NCI-H69 (cell line): ENCODE results near the gene MTLN.
"Not testable (repeated sequence)": the region's sequence is repeated elsewhere in the genome, so short reads cannot be mapped to it uniquely, and the experiment has no call there.

ENCODE experiments used
- DNase-seq: peaks from one replicate; lab custom pipeline; 2025; lab: John Stamatoyannopoulos, UW

The MTLN gene

DNA sequence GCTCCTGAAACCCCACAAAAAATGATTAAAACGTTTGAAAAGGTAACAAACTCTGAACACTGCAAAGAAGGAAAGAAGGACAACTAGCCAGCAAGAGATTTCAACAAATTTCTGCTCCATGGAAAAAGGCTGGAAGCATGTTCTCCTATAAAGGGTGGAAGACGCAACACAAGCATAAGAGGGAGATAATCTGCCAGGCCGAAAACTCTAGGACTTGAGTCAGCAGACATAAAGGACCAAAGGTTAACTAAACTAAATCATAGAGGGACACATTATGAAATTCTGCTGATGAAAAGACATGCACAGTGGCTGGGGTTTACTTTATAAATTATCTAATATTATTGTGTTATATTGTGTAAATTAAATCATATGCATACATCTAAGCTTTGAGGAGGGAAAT lies 14.3 kb downstream of the MTLN start:
- no peak for DNase-seq

DNA sequence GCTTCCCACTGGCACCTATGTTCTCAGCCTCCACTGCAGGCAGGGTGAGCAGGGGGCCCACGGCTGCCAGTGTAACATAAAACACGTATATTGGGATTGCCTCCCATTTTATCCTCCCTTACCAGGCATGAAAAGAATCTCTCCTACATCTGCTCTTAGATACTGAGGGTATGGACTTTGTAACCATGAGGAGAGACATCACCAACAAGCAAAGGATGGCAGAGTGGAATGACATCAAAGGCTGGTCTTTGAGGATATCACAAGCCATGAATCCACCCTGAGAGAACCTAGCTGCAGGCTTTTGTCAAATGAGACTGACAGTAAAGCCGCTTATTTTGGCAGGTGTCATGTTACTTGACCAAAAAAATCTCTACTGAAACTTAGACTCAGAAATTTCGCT lies 14.9 kb downstream of the MTLN start:
- no peak for DNase-seq

DNA sequence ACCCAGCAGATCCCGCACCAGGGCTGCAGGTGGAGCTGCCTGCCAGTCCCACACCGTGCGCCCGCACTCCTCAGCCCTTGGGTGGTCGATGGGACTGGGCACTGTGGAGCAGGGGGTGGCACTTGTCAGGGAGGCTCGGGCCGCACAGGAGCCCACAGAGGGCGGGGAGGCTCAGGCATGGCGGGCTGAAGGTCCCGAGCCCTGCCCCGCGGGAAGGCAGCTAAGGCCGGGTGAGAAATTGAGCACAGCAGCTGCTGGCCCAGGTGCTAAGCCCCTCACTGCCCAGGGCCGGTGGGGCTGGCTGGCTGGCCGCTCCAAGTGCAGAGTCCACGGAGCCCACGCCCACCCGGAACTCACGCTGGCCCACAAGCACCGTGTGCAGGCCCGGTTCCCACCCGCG lies 22.2 kb downstream of the MTLN start:
- not testable (repeated sequence) for DNase-seq

DNA sequence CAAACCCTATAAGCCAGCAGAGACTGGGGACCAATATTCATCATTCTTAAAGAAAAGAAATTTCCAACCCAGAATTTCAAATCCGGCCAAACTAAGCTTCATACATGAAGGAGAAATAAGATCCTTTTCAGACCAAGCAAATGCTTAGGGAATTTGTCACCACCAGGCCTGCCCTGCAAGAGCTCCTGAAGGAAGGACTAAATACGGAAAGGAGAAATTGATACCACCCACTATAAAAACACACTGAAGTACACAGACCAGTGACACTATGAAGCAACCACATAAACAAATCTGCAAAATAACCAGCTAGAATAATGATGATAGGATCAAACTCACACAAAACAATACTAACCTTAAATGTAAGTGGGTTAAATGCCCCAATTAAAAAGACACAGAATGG lies 29.9 kb downstream of the MTLN start:
- DNase-seq: no peak

DNA sequence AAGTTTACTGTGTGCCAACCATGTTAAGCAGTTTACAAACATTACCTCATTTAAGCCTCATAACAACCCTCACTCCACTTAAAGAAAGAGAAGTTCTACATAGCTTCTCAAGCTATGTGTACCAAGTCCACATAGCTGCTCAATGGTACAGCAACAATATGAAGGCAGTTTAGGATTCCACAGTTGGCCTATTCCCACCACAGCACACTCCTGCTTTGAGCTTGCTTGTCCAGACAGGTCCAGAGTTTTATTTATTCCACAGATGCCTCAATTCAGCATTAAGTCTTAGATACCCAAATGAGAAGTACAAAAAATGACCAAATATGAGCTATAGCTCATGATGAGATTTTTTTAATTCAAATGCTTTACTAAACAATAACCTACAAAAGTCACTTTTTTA lies 32.3 kb downstream of the MTLN start:
- no peak for DNase-seq

DNA sequence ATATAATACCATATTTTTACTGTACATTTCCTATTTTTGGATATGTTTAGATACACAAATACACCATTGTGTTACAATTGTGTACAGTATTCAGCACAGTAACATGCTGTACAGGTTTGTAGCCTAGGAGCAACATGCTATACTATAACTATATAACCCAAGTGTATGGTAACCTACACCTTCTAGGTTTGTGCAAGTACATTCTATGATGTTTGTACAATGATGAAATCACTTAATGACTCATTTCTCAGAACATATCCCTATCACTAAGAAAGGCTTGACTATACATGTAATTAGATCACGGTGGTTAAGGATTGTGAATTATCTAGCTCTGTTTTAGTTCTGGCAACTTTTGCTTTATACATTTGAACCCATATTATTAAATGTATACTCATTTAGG lies 38.8 kb downstream of the MTLN start:
- DNase-seq: peak; percentile 2

DNA sequence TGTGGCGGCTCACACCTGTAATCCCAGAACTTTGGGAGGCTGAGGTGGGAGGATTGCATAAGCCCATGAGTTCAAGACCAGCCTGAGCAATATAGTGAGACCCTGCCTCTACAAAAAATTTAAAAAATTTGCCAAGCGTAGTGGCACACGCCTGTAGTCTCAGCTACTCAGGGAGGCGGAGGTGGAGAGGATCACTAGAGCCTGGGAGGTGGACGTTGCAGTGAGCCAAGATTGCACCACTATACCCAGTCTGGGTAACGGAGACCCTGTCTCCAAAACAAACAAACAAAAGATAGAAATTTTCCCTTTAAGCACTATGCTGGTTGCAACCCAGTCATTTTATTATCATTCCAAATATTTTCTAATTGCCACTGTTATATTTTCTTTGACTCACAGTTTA lies 39.8 kb downstream of the MTLN start:
- DNase-seq: no peak

DNA sequence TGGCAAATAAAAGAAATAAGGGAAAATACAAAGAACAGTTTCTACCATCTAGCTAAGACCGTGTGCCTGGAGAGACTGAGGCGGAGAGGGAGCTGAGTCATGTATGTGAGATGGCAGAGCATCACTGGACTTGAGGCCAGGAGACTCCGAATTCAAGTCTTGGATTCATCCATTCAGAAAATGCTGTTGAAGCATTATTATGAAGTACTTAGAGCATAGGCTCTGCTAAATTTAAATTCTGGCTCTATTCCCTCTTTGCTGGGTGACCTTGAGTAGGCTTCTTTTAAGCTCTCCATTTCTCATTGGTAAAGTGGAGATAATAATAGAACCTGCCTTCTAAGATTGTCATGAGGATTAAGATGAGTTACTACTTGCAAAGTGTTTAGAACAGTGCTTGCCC lies 42.2 kb downstream of the MTLN start:
- DNase-seq: no peak

DNA sequence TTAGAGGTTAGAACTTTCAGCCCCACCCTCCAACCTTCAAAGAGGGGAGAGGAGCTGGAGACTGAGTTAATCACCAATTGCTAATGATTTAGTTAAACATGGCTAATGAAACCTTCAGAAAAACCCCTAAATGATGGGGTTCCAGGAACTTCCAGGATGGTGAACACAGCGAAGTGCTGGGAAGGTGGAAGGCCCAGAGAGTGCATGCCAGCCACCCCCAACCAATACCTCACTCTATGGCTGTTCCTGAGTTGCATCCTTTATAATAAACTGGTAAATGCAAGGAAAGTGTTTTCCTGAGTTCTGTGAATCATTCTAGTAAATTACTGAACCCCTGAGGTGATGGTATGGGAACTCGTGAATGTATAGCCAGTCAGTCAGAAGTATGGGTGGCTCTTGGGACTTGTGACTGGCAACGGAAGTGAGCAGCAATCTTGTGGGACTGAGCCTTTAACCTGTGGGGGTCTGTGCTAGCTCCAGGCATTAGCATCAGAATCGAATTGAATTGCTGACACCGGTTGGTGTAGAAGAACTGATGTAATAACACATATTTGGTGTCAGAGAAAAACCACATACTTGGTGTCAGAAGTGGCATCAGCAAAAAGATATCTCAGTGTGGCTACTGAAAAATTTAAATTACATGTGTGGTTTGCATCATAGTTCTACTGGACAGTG lies 44.9 kb downstream of the MTLN start:
- no peak for DNase-seq

DNA sequence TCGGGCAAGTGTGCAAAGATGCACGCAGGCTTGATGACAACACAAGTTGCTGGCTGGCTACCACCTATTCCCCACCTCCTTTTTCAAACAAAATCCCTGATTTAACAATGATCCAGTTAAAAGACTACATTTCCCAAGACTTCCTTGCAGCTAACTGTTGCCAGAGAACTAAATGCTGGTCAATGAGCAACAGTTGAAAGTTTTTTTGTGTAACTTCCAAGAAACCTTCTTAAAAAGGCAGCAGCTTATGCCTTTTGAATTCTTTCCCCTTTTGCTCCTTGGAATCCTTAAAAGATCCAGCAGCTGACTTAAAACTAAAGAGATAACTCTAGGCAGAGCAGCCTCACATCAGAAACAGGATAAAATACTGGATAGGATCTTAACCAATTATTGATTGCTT lies 46.1 kb downstream of the MTLN start:
- DNase-seq: no peak
